HG03196 (cell line): ENCODE results near the gene RGPD5.
"Not testable (repeated sequence)": the region's sequence is repeated elsewhere in the genome, so short reads cannot be mapped to it uniquely, and the experiment has no call there.

ENCODE experiments used
- ATAC-seq: cut with Tn5 transposase; IDR thresholded peaks from one replicate; pipeline ENCODE4 v1.9.1; 2021; ENCODE audit not compliant: unreplicated experiment

The RGPD5 gene

DNA sequence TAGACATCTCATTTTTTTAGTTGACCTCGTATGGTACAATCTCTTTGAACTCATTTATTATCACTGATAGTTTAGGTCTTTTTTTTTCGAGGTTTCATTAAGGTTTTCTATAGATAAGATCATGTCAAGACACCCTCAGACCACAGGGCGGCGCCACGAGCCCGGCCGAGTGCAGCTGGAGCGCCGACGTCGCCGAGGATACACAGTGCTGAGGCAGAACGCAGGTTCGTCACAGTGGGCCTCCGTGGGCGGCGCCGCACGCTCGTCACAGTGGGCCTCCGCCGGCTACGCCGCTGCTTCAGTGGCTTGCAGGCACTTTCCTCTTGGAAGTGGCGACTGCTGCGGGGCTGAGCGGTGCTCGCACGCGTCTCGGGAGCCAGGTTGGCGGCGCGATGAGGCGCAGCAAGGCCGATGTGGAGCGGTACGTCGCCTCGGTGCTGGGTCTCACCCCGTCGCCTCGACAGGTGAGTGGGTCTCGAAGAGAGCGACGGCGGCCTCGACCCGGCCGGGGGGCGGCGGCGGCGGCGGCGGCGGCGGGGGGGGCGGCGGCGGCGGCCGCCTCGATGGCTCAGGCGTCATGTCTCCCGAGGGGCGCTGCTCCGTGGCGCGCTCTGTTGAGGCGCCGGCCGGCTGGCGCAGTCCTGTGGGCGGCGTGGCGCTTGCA, at the start of gene RGPD5:
TSS of gene RGPD5 (plus strand) at position 232 of the 664 bp plus-strand sequence. CDS start at position 393, 161 bp downstream.
- peak; percentile 98 for ATAC-seq

DNA sequence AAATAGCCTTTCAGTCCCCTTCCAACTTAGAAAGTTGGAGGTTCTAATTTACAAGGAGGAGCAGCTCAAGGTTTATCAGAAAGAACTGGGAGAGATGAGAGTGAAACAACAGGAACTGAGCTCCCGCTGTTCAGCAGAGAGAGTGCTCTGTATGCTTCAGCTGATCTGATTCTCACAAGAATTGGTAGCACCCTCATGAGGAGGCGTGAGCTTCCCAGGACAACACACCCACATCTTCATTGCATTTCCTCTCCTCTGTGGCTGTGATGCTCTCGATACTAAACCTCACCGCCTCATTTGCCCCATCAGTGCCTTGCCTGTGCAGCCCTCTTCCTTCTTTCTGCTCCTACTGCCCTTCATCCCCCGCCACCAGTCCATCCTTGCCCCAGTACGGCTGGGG, 42.5 kb upstream of the RGPD5 start:
- not testable (repeated sequence) for ATAC-seq

- ATAC-seq = not testable (repeated sequence)
Measured at GRCh38 chr2:109757163-109757824, 36.8 kb upstream of the RGPD5 start.

GRCh38 chr2:109760265-109761042, 33.7 kb upstream of the RGPD5 start:
- not testable (repeated sequence) for ATAC-seq

GRCh38 chr2:109761043-109761454, 33.1 kb upstream of the RGPD5 start:
- not testable (repeated sequence) for ATAC-seq

DNA sequence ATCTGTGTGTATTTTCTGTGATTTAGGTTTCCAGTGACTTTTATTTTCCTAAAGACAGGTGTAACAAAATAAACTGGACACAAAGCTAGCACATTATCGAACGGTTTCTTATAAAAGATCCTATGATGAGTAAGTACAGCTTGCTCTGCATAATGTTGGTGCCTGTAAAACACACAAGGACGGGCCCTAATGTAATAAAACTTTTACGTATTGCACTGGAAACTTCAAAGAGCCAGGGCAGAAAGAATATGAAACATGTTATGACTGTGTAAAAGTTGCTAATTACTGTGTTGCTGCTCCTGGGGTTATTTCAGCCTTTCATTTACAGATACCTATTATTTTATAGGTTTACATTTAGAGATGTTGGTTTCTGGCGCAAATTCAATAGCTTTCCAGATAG, 32.1 kb upstream of the RGPD5 start:
- ATAC-seq = not testable (repeated sequence)

GRCh38 chr2:109766074-109766473, 28.0 kb upstream of the RGPD5 start:
- not testable (repeated sequence) for ATAC-seq

GRCh38 chr2:109766886-109767578, 27.1 kb upstream of the RGPD5 start:
- ATAC-seq = not testable (repeated sequence)

DNA sequence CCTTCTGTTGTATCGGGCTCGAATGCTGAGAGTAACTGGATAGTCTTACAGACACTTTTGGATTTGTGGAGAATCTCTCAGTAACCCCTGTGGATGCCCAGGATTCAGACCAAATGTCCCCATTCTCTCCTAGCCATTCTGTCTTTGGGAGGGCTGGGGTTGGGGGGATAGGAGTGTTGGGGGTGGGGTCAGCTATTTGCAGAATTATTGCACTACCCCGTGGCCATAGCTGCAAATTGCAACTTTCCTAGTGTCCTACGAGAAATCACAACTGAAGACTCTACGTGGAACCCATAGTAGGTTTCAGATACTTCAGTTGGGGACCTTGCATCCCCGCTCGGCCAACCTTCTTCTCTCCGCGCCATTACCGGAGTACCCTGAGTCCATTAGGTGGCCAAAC, 25.2 kb upstream of the RGPD5 start:
- ATAC-seq = not testable (repeated sequence)

- ATAC-seq = not testable (repeated sequence)
Measured at GRCh38 chr2:109779118-109779517, 15.0 kb upstream of the RGPD5 start.

DNA sequence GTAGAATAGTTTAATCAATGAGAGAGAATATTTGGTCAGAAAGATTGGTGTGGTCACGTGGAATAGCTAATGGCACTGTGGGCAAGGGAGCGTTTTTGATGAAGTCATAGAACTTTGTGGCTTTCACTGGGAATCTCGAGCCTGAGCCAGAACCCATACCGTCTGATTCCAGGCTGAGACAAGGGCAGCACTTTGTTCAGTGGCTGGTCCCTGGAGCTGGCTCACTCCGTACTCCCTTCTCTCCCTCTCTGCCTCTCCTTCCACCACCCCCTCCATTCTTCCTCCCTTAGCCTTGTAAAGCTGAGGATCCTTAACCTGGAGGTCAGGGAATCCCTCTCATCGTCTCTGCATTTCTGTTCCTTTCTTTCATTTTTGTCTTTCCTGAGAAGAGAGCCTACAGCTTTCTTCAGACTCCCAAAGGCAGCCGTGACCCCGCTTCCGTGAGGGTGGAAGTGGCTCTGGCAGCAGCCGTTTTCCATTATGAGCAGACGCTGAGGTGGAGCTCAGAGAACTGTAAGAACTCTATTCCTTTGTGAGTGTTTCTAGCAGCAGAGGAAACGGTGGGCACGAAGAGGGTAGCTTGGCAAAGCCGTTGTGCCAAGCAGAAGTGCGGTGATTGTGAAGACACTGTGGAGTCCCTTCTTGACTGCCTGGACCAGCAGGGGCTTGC, 12.8 kb upstream of the RGPD5 start:
- not testable (repeated sequence) for ATAC-seq

DNA sequence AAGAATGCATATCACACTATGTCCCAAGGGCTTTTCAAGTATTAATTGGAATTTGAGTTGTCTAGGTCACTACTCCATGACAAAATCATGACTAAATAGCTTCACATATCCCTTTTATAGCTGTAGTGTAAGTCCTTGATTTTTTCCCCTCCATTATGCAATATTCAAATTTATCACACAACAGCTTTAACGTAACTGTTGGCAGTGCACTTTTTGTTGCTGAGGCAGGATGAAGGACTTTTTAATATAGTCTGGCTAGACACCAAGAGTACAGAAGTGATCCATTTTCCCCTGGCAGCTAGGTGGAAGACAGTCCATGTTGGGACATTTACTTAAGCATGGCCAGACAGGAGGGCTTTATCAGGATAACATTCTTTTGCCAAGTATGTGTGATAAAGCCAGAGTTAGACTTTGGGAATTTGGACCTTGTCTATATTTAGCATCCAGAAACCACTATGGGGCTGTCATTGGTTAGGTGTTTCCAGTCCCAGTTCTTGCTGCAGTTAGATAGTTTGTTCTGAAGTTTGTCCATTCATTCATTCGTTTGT, 11.6 kb upstream of the RGPD5 start:
- not testable (repeated sequence) for ATAC-seq

DNA sequence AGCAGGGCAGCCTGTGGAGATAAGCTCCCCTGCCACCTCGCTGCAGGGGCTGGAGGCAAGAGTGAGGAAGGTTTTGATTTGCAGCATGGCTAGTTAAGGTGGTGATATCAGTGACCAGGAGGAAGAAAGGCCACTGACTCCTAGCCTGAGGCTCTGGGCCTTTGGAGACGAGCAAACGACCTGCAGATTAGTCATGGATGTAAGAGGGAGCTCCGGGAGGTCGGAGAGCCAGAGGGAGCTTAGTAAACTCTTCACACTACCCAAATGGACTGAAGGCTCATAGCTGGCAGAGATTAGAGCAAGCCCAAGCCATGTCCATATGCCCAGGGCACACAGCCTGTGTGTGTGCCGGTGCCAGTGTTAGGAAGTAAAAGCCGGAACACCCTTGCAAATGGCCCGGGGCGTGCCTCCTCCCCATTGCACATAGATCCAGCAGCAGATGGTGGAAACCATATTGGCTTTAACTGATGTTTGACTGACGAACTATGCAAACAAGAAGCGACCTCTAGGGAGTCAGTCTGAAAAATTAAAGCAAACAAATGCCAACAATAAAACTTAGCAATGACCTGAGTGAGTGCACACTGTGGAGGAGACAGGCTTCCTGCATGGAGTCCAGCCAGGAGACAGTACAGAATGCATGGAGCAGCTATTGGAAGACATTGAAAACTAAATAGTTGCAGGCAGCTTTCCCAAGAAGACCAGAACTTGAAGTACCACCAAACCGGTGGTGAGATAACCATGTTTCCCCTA, 2.4 kb upstream of the RGPD5 start:
- ATAC-seq = not testable (repeated sequence)

DNA sequence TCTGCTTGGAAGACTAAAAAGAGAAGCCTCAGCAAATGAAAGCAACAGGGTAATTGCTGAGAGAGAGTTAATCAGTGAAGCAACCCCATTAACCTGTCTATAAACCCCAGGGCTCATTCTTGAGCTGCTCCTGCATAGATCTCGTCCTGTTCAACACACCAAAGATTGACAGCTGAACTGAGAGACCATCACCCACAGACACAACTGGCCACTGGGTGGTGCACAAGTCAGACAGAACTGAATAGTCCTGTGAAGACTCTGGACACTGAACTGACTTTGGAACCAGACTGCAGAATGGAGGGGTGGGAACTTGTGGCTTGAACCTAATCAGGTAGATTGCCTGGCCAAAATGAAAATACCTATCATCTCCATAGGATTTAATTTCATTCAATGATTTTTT, 1.4 kb upstream of the RGPD5 start:
- not testable (repeated sequence) for ATAC-seq

DNA sequence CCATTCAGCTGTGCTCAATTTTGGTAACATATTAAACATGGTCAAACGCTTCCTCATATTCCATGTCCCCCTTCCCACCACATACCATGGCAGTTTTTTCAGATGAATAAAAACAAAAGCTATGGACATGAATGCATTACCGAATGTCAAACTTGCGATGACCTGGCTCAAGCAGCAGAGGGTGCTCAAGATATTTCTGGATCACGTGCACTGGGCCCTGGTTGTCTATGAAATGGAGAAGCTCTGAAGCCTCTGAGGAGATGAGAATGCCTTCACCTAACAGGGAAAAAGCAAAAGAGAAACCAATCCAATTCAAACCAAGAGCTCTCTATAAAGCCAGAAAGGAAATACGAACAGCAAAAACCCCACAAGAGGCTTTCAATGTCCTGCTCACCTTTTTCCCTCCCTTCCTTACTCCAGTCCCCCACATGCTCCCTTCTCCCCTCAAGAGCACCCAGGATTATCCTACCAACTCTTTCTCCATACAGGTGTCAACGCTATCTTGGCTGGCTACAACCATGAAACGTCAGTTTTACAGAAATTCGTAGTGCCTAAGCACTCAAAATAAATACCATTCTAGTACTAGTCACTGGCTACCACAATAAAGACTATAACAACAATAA, 77.1 kb downstream of the RGPD5 start:
- ATAC-seq = not testable (repeated sequence)

GRCh38 chr2:109876625-109877024, 82.5 kb downstream of the RGPD5 start:
- ATAC-seq = not testable (repeated sequence)

DNA sequence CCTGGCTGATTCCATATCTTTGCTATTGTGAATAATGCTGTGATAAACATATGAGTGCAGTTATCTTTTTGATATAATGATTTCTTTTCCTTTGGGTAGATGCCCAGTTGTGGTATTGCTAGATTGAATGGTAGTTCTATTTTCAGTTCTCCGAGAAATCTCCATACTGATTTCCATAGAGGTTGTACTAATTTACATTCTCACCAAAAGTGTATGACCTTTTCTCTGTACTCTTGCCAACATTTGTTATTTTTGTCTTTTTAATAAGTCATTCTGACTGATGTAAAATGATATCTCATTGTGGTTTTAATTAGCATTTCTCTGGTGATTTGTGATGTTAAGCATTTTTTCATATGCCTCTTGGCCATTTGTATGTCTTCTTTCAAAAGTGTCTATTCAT, 88.0 kb downstream of the RGPD5 start:
- ATAC-seq = not testable (repeated sequence)

GRCh38 chr2:109888414-109888813, 94.3 kb downstream of the RGPD5 start:
- ATAC-seq = not testable (repeated sequence)

DNA sequence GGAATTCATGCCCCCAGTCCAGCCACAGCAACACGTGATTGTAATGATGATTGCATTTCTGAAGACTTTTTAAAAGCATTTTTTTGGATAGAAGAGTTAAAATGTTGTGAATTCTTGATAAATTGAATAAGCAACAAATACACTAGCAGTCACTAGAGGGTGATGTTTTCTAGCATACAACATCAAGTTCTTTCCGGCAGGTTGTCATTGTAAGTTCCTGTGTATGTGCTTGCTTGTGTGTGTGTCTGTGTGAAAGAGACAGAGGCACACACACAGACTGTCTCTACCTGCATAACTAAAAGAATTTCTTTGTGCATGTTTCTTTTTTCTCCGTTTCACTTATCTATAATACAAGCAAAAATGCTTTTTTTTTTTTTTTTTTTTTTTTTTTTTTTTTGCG, 95.8 kb downstream of the RGPD5 start:
- ATAC-seq = not testable (repeated sequence)
